ENCODE results near the gene TRAPPC3. TPM values are rescaled to one million over a fixed set of nuclear protein-coding genes. Genes with fewer than 3 reads are reported as not detected.
A peak's percentile ranks its signal among the peaks of the same experiment; 100 is the strongest.

TRAPPC3 gene
- total RNA-seq, 1 experiment from 2014 or later: 64.6 TPM

GRCh38 chr1:36187800-36188593, 38.7 kb upstream of the TRAPPC3 start:
- no TSS peak for BruUV-seq (replicated peaks)
- TF ChIP-seq, protein P1, sequence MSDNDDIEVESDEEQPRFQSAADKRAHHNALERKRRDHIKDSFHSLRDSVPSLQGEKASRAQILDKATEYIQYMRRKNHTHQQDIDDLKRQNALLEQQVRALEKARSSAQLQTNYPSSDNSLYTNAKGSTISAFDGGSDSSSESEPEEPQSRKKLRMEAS (IDR thresholded peaks at IDR 0.05): no peak
- no peak for TF ChIP-seq TCF7L2 (IDR thresholded peaks at IDR 0.05; ENCODE audit: borderline replicate concordance, extremely low read depth, insufficient read depth, insufficient read length)
- no peak for TF ChIP-seq CBX3 (IDR thresholded peaks at IDR 0.05; ENCODE audit: low read depth)
- no peak for TF ChIP-seq EGR1 (IDR thresholded peaks at IDR 0.05; ENCODE audit: low read depth)
- peak; percentile 6 for TF ChIP-seq YY1 (IDR thresholded peaks at IDR 0.05; ENCODE audit: extremely low read depth, insufficient replicate concordance, low read depth, low read length)
- no peak for TF ChIP-seq ZNF274 (IDR thresholded peaks at IDR 0.05; ENCODE audit: low read depth, low read length)
- no peak for TF ChIP-seq EZH2phosphoT487 (IDR thresholded peaks at IDR 0.05; ENCODE audit: borderline replicate concordance)
- TF ChIP-seq JUND (IDR thresholded peaks at IDR 0.05): no peak
- TF ChIP-seq REST (IDR thresholded peaks at IDR 0.05; ENCODE audit: low read depth): no peak
- no peak for TF ChIP-seq FOSL1 (IDR thresholded peaks at IDR 0.05; ENCODE audit: low read depth)
- no peak for TF ChIP-seq SIN3A (IDR thresholded peaks at IDR 0.05; ENCODE audit: low read depth)
- no peak for TF ChIP-seq EZH2 (IDR thresholded peaks at IDR 0.05)
- TF ChIP-seq, protein P2, sequence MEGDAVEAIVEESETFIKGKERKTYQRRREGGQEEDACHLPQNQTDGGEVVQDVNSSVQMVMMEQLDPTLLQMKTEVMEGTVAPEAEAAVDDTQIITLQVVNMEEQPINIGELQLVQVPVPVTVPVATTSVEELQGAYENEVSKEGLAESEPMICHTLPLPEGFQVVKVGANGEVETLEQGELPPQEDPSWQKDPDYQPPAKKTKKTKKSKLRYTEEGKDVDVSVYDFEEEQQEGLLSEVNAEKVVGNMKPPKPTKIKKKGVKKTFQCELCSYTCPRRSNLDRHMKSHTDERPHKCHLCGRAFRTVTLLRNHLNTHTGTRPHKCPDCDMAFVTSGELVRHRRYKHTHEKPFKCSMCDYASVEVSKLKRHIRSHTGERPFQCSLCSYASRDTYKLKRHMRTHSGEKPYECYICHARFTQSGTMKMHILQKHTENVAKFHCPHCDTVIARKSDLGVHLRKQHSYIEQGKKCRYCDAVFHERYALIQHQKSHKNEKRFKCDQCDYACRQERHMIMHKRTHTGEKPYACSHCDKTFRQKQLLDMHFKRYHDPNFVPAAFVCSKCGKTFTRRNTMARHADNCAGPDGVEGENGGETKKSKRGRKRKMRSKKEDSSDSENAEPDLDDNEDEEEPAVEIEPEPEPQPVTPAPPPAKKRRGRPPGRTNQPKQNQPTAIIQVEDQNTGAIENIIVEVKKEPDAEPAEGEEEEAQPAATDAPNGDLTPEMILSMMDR (IDR thresholded peaks at IDR 0.05 in 2 of 3, conservative IDR thresholded peaks at IDR 0.05 in 1 of 3; ENCODE audit: borderline replicate concordance in 1 of 3, insufficient read depth in 1 of 3, low read depth in 2 of 3, low read length in 2 of 3): peak; percentile 90 to 94 (median 92)
- TF ChIP-seq SP1 (IDR thresholded peaks at IDR 0.05; ENCODE audit: low read depth): no peak
- TF ChIP-seq ELF1 (IDR thresholded peaks at IDR 0.05; ENCODE audit: borderline replicate concordance, low read depth): no peak
- no peak for TF ChIP-seq ATF3 (IDR thresholded peaks at IDR 0.05)
- no peak for TF ChIP-seq ZBTB33 (IDR thresholded peaks at IDR 0.05; ENCODE audit: extremely low read depth, insufficient replicate concordance, low read length)

More at GRCh38 chr1:36187800-36188593, 38.7 kb upstream of the TRAPPC3 start:
- Histone ChIP-seq H2AFZ (ENCODE audit: low read depth, low read length, poor library complexity, severe bottlenecking) (peak overlapping the region; percentile 79), H3K79me2 (ENCODE audit: insufficient read depth, low read length) (no peaks in the 10 kb centered on the region), H3K27ac (ENCODE audit: low read depth, low read length) (peak overlapping the region; percentile 20; the same call in 1 of the 2 replicates), H3K4me3 (replicated peaks in 1 of 2; ENCODE audit: low read depth in 1 of 2, low read length in 2 of 2) (no peak overlapping the region), H3K27me3 (ENCODE audit: insufficient read depth, low read length) (no peaks in the 10 kb centered on the region), H3K9me3 (ENCODE audit: control insufficient read depth in 1 of 2, insufficient read depth in 1 of 2, low read depth in 1 of 2, low read length in 2 of 2) (no peaks in the 10 kb centered on the region), H3K9ac (ENCODE audit: low read length) (peak overlapping the region; percentile 27; the same call in 1 of the 2 replicates), H3K36me3 (ENCODE audit: control insufficient read depth in 1 of 2, insufficient read depth in 2 of 2, low read length in 2 of 2) (no peaks in the 10 kb centered on the region), H4K20me1 (ENCODE audit: insufficient read depth) (no peaks in the 10 kb centered on the region), H3K4me2 (ENCODE audit: low read length) (peak overlapping the region; percentile 46), H3K4me1 (ENCODE audit: control insufficient read depth in 1 of 2, insufficient read depth in 2 of 2, low read length in 2 of 2) (peaks cover 4 to 13% of the 10 kb centered on the region in 2 experiments; a peak in 3 of 4 replicates), H3K9me2 (ENCODE audit: insufficient read depth) (no peaks in the 10 kb centered on the region)
- RAD21 ChIA-PET (ENCODE audit: low non-redundant PET in 1 of 2, low total read pairs in 2 of 2, uncharacterized antibody in 2 of 2, unreplicated experiment in 2 of 2): interaction anchor here (0.7 to 2.1 kb wide), 3 partner anchors 13 to 38 kb away, joined by 3 to 15 read pairs (median 13); partner anchors contain the start of gene TRAPPC3 (in 2 of the 2)
- POLR2A ChIA-PET: interaction anchor here (0.7 to 2.1 kb wide), 2 partner anchors 38 to 289 kb away, joined by 3 to 7 read pairs; partner anchors contain the start of gene TRAPPC3
- CTCF ChIA-PET: interaction anchor here (0.8 to 2.2 kb wide), 8 partner anchors 18 to 112 kb away, joined by 3 to 37 read pairs (median 4); partner anchors contain the start of gene TRAPPC3
- ATAC-seq (peak; percentile 96), DNase-seq (ENCODE audit: low read depth, low spot score) (peak; percentile 79)
- intact Hi-C loops (cut with micrococcal nuclease): loop anchor here (1.0 kb wide), 3 partner anchors 39 to 97 kb away; partner anchors contain the start of gene TRAPPC3
